Activated T-cell treated with anti-CD3 and anti-CD28 coated beads, Interleukin-2, amount 50 U/mL, for 4 hours (primary cell): Measurements from ENCODE around the gene SYNPO. TPM values are rescaled to one million over a fixed set of nuclear protein-coding genes. Genes with fewer than 3 reads are reported as not detected.

ENCODE experiments used
- ATAC-seq, 2 donors: fragments of 200-7000 bp; cut with Tn5 transposase; one replicate each; pipeline ENCODE4 v1.10.0; 2021
- DNase-seq: peaks from one replicate; pipeline ENCODE4 v3.0.0-alpha.2; 2020
- H3K27me3 Mint-ChIP-seq: one replicate; pipeline ENCODE4 v1.8.0; 2021; ENCODE audit warnings: low read depth, mixed read lengths
- H3K36me3 Mint-ChIP-seq: one replicate; pipeline ENCODE4 v1.8.0; 2022; ENCODE audit warnings: mixed read lengths; ENCODE audit not compliant: insufficient read depth
- H3K4me1 Mint-ChIP-seq: one replicate; pipeline ENCODE4 v1.8.0; 2021; ENCODE audit warnings: low read depth, mixed read lengths
- H3K4me3 Mint-ChIP-seq: one replicate; pipeline ENCODE4 v1.8.0; 2021; ENCODE audit warnings: mild to moderate bottlenecking, moderate library complexity, mixed read lengths
- H3K9me3 Mint-ChIP-seq: one replicate; pipeline ENCODE4 v1.8.0; 2021; ENCODE audit warnings: mixed read lengths
- total RNA-seq, 3 donors: library from RNA; stranded (reverse); gene quantifications; one replicate each; pipeline ENCODE4 v1.2.1, GENCODE V29; 2021

The SYNPO gene
- total RNA-seq, 3 donors from 2014 or later: 0.56 to 1.4 (median 0.79) TPM

GRCh38 chr5:150660108-150660831 is 19.8 kb downstream of the SYNPO start:
- no peaks in the 10 kb centered on the region for H3K9me3 Mint-ChIP-seq
- peaks cover 2% of the 10 kb centered on the region for H3K27me3 Mint-ChIP-seq
- no peak for ATAC-seq
- peaks cover 4% of the 10 kb centered on the region for H3K4me1 Mint-ChIP-seq
- no peak for DNase-seq
- no peaks in the 10 kb centered on the region for H3K36me3 Mint-ChIP-seq
- no peak overlapping the region for H3K4me3 Mint-ChIP-seq

GRCh38 chr5:150661086-150661485 is 20.6 kb downstream of the SYNPO start, which contains the start of gene MYOZ3:
TSS of gene MYOZ3 (plus strand) at chr5:150661251. CDS start at chr5:150662942, 1,691 bp downstream.
- Mint-ChIP-seq H3K9me3 (no peaks in the 10 kb centered on the region), H3K36me3 (no peaks in the 10 kb centered on the region), H3K4me1 (peaks cover 3% of the 10 kb centered on the region), H3K4me3 (no peak within 1 kb of the TSS), H3K27me3 (peaks cover 2% of the 10 kb centered on the region)
- DNase-seq: no peak
- no peak for ATAC-seq

DNA sequence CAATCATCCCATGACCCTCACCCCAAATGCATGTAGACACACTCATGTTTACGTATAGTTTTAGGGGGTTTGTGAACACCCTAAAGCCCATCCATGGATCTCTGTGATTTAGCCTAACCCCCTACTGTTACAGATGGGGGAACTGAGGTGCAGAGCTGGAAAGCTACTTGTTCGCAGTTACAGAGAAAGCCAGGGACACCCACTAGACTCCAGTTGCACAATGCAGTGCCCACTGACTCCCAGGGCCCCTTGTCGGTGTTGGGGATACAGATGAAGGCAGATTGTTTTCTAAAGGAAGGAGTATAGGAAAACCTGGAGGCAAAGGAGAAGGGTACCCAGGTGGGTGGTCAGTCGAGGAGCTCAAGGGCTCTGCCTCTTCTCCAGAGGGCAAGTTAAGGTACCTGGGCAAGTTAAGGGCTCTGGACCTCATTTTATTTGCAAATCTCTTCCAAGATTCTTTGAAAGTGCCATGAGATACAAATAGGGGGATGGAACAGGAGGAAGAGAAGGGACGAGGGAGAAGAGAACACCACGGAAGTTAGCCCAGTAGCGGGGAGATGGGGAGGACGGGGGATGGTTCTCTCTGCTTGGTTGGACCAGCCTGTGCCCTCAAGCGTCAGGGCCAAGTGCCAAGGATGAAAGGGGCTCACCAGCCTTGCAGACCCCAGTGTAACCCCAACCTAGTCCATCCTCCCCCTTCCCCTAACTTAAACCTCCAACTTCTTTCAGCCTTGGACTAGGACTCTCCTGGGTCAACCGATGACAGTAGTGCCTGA is 21.5 kb downstream of the SYNPO start:
- no peaks in the 10 kb centered on the region for H3K9me3 Mint-ChIP-seq
- ATAC-seq (no peak), DNase-seq (no peak)
- H3K4me3 Mint-ChIP-seq: no peak overlapping the region
- no peaks in the 10 kb centered on the region for H3K36me3 Mint-ChIP-seq
- peaks cover 3% of the 10 kb centered on the region for H3K4me1 Mint-ChIP-seq
- H3K27me3 Mint-ChIP-seq: peaks cover 2% of the 10 kb centered on the region

- H3K27me3 Mint-ChIP-seq: peaks cover 2% of the 10 kb centered on the region
- H3K36me3 Mint-ChIP-seq: no peaks in the 10 kb centered on the region
- no peak for DNase-seq
- H3K9me3 Mint-ChIP-seq: no peaks in the 10 kb centered on the region
- no peak for ATAC-seq
- no peak overlapping the region for H3K4me3 Mint-ChIP-seq
- no peaks in the 10 kb centered on the region for H3K4me1 Mint-ChIP-seq
Measured at GRCh38 chr5:150662731-150663516, 22.5 kb downstream of the SYNPO start.

DNA sequence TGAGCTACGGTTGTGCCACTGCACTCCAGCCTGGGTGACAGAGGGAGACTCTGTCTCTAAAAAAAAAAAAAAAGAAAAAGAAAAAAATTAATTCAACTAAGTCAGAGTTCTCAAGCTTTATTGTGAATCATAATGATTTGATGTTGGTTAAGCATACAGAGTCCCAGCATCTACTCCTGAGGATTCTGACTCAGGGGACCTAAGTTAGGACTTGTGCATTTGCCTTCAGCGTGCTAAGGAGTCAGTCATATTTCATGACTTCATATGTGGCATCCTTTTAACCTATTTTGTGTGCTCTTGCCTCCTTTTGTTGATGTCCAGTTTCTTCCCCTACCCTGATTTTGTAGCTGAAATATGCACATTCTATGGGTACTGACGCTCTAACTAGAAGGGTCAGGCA is 23.5 kb downstream of the SYNPO start:
- Mint-ChIP-seq H3K9me3 (no peaks in the 10 kb centered on the region), H3K27me3 (peaks cover 2% of the 10 kb centered on the region), H3K36me3 (no peaks in the 10 kb centered on the region), H3K4me3 (no peak overlapping the region), H3K4me1 (no peaks in the 10 kb centered on the region)
- DNase-seq: no peak
- no peak for ATAC-seq

DNA sequence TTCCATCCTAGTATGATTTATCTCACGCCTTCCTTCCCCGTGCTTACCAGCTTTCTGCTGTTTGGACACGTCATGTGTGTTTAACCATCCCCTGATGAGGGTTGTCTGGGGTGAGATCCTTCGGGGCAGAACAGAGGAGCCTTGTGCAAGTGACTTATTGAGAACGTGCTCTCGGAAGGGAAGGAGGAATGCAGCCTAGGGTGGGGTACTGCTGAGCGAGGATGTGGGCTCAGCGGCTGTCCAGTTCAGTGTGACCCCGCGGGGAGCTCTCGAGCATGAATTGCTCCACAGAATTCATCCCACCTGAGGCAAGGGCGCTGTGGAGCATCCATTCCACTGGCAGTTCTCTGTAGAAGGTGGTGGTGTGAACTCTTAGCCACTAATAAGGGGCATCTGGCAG is 24.6 kb downstream of the SYNPO start:
- H3K4me1 Mint-ChIP-seq: no peaks in the 10 kb centered on the region
- peaks cover 5% of the 10 kb centered on the region for H3K27me3 Mint-ChIP-seq
- H3K36me3 Mint-ChIP-seq: no peaks in the 10 kb centered on the region
- no peaks in the 10 kb centered on the region for H3K9me3 Mint-ChIP-seq
- DNase-seq: no peak
- no peak for ATAC-seq
- no peak overlapping the region for H3K4me3 Mint-ChIP-seq

DNA sequence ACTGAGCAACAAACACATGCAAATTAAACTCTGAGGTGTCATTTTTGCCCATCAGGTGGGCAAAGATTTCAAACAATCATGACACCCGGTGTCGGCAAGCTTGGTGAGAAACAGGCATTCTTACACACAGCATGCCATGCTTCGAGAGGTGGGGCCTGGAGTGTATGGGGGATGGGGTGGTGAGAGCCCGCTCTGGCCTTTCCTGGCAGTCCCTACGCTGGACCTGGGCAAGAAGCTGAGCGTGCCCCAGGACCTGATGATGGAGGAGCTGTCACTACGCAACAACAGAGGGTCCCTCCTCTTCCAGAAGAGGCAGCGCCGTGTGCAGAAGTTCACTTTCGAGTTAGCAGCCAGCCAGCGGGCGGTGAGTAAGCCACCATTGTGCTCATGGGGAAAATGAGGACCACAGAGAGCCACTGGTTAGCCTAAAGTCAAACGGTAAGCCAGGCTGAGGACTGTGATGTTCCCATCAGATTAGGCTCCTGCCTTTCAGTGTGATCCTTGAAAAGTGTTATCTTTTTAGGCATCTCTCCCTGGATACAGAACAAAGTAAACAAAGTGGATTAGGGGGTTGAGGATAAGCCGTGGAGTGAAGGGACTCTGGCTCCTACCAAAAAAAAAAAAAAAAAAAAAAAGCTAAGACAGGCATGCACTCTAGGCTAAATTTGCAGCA is 30.0 kb downstream of the SYNPO start:
- DNase-seq (no peak), ATAC-seq (no peak)
- Mint-ChIP-seq H3K9me3 (no peaks in the 10 kb centered on the region), H3K4me3 (peak overlapping the region; percentile 42), H3K4me1 (peaks cover 10% of the 10 kb centered on the region), H3K36me3 (no peaks in the 10 kb centered on the region), H3K27me3 (peaks cover 27% of the 10 kb centered on the region)

- Mint-ChIP-seq H3K4me1 (peaks cover 10% of the 10 kb centered on the region), H3K9me3 (no peaks in the 10 kb centered on the region), H3K36me3 (no peaks in the 10 kb centered on the region), H3K27me3 (peaks cover 27% of the 10 kb centered on the region), H3K4me3 (peak overlapping the region; percentile 42)
- DNase-seq (no peak), ATAC-seq (no peak)
Measured at GRCh38 chr5:150670948-150671310, 30.5 kb downstream of the SYNPO start.

DNA sequence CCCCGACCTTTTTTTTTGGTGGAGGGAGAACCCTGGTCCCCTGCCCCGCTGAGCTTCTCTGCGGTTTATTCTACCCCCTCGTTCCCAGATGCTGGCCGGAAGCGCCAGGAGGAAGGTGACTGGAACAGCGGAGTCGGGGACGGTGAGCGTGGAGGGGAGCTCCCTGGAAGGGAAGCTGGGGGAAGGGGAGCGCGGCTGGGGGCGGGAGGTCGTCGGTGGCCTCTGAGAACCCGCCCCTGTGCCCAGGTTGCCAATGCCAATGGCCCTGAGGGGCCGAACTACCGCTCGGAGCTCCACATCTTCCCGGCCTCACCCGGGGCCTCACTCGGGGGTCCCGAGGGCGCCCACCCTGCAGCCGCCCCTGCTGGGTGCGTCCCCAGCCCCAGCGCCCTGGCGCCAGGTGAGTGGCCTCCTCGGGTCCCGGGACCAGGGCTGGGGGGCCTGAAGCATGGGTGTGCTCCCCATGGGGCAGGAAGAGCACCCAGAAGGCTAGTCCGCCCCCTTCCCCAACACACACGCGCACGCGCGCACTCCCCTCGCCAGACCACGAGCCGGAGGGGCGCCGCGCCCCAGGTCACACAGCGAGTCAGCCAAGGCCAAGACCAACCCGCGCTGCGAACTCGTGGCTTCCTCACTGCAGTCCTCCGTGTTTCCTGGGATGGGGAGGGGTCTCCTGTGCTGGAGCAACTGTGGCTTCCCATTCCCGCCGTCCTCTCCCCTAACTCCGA is 31.2 kb downstream of the SYNPO start:
- Mint-ChIP-seq H3K27me3 (peaks cover 27% of the 10 kb centered on the region), H3K9me3 (no peaks in the 10 kb centered on the region), H3K36me3 (no peaks in the 10 kb centered on the region), H3K4me3 (peak overlapping the region; percentile 77), H3K4me1 (peaks cover 10% of the 10 kb centered on the region)
- DNase-seq: no peak
- peak; percentile 64 to 70 for ATAC-seq

GRCh38 chr5:150672237-150672883 is 31.9 kb downstream of the SYNPO start:
- ATAC-seq: peak; percentile 70 to 72
- H3K4me3 Mint-ChIP-seq: peak overlapping the region; percentile 77
- peaks cover 10% of the 10 kb centered on the region for H3K4me1 Mint-ChIP-seq
- no peaks in the 10 kb centered on the region for H3K36me3 Mint-ChIP-seq
- H3K9me3 Mint-ChIP-seq: no peaks in the 10 kb centered on the region
- no peak for DNase-seq
- peaks cover 27% of the 10 kb centered on the region for H3K27me3 Mint-ChIP-seq

DNA sequence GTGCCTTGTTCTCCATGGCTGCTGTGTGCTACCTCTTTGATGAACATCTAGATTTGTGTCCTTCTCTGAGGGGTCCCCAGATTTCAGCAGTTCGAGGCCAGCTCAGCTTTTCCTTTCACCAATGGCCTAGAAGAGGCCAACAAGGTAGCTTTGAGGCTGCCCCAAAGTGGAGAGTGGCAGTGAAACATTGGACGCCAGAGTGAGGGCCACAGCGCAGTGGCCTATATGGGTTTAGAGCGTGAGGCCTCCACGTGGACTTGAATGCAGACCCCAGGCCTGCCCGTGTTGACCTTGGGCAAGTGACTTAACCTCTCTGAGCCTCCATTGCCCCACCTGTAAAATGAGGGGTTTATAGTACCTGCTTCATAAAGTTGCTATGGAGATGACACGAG is 32.4 kb downstream of the SYNPO start:
- no peaks in the 10 kb centered on the region for H3K9me3 Mint-ChIP-seq
- DNase-seq: no peak
- H3K4me3 Mint-ChIP-seq: peak overlapping the region; percentile 77
- H3K27me3 Mint-ChIP-seq: peaks cover 27% of the 10 kb centered on the region
- no peaks in the 10 kb centered on the region for H3K36me3 Mint-ChIP-seq
- peaks cover 10% of the 10 kb centered on the region for H3K4me1 Mint-ChIP-seq
- ATAC-seq: no peak

GRCh38 chr5:150674341-150674821 is 33.9 kb downstream of the SYNPO start:
- H3K4me3 Mint-ChIP-seq: no peak overlapping the region
- H3K36me3 Mint-ChIP-seq: no peaks in the 10 kb centered on the region
- H3K4me1 Mint-ChIP-seq: peaks cover 10% of the 10 kb centered on the region
- DNase-seq (no peak), ATAC-seq (no peak)
- peaks cover 26% of the 10 kb centered on the region for H3K27me3 Mint-ChIP-seq
- no peaks in the 10 kb centered on the region for H3K9me3 Mint-ChIP-seq

- H3K4me3 Mint-ChIP-seq: no peak overlapping the region
- H3K9me3 Mint-ChIP-seq: no peaks in the 10 kb centered on the region
- no peak for ATAC-seq
- peaks cover 23% of the 10 kb centered on the region for H3K27me3 Mint-ChIP-seq
- H3K4me1 Mint-ChIP-seq: peaks cover 10% of the 10 kb centered on the region
- no peaks in the 10 kb centered on the region for H3K36me3 Mint-ChIP-seq
- DNase-seq: no peak
Measured at GRCh38 chr5:150675069-150675468, 34.6 kb downstream of the SYNPO start.
